Activated CD8-positive, alpha-beta memory T cell treated with anti-CD3 and anti-CD28 coated beads, Interleukin-2, amount 50 U/mL, for 24 hours (primary cell): ENCODE measurements around the gene CPEB3.
"Not testable (repeated sequence)": the region's sequence is repeated elsewhere in the genome, so short reads cannot be mapped to it uniquely, and the experiment has no call there.

ENCODE experiments used
- DNase-seq: peaks from one replicate; pipeline ENCODE4 v3.0.0-alpha.2; 2020; ENCODE audit errors: extremely low read depth

The CPEB3 gene

GRCh38 chr10:92033070-92033469, 257.8 kb downstream of the CPEB3 start:
- not testable (repeated sequence) for DNase-seq

GRCh38 chr10:92031580-92031979, 259.3 kb downstream of the CPEB3 start:
- no peak for DNase-seq

- no peak for DNase-seq
Observed at GRCh38 chr10:92027141-92027540, 263.7 kb downstream of the CPEB3 start.

- not testable (repeated sequence) for DNase-seq
Observed at GRCh38 chr10:92025340-92025739, 265.5 kb downstream of the CPEB3 start.

GRCh38 chr10:92024700-92025099, 266.2 kb downstream of the CPEB3 start:
- no peak for DNase-seq

- DNase-seq, result no peak
Observed at GRCh38 chr10:92014620-92015019, 276.3 kb downstream of the CPEB3 start.

- no peak for DNase-seq
Observed at GRCh38 chr10:92011560-92012214, 279.2 kb downstream of the CPEB3 start.

GRCh38 chr10:92010047-92010735, 280.7 kb downstream of the CPEB3 start:
- no peak for DNase-seq

GRCh38 chr10:92009445-92009844, 281.4 kb downstream of the CPEB3 start:
- DNase-seq, result no peak

- no peak for DNase-seq
Observed at GRCh38 chr10:92005978-92006377, 284.9 kb downstream of the CPEB3 start.

GRCh38 chr10:92003258-92003657, 287.6 kb downstream of the CPEB3 start:
- DNase-seq, result no peak

- no peak for DNase-seq
Observed at GRCh38 chr10:92001995-92002394, 288.9 kb downstream of the CPEB3 start.

GRCh38 chr10:92001581-92001980, 289.3 kb downstream of the CPEB3 start:
- no peak for DNase-seq
